SK-N-MC (cell line): ENCODE results near the gene APBA1.

Experiments
- DNase-seq: peaks from one replicate; pipeline ENCODE4 v3.0.0-alpha.2; 2011; ENCODE audit warnings: low read depth, low spot score
- H3K27ac ChIP-seq: fragments of 200-600 bp; sonication (generic); 2 replicates; pipeline ENCODE4 v1.5.1; 2016; ENCODE audit warnings: mixed run types
- H3K36me3 ChIP-seq: fragments of 200-600 bp; sonication (generic); 2 replicates; pipeline ENCODE4 v1.6.1; 2017; ENCODE audit warnings: antibody characterized with exemption, low read length, mixed read lengths; ENCODE audit not compliant: insufficient read depth
- H3K4me3 ChIP-seq: fragments of 200-600 bp; sonication (generic); 2 replicates; pipeline ENCODE4 v1.5.1; 2016
- H3K9ac ChIP-seq: fragments of 200-600 bp; sonication (generic); 2 replicates; pipeline ENCODE4 v1.8.0; 2017; ENCODE audit warnings: mixed run types, mixed read lengths; ENCODE audit not compliant: insufficient read length
- H3K9me3 ChIP-seq: fragments of 200-600 bp; sonication (generic); 2 replicates; pipeline ENCODE4 v1.6.1; 2017; ENCODE audit warnings: low read depth, mild to moderate bottlenecking, antibody characterized with exemption, low read length, moderate library complexity, mixed read lengths
- EZH2 ChIP-seq: fragments of 200-600 bp; sonication (generic); IDR thresholded peaks from one replicate; pipeline ENCODE4 v1.6.1; 2017; ENCODE audit warnings: antibody characterized with exemption
- FOXP2 ChIP-seq: optimal IDR thresholded peaks from 2 replicates; pipeline ENCODE3; 2011; ENCODE audit warnings: mild to moderate bottlenecking, moderate library complexity; ENCODE audit not compliant: insufficient read depth; ENCODE audit errors: extremely low read length, control extremely low read depth
- POLR2AphosphoS5 ChIP-seq: IDR thresholded peaks from 2 replicates; pipeline ENCODE4 v1.6.1; 2012; ENCODE audit warnings: mild to moderate bottlenecking, low read depth, low read length, borderline replicate concordance

APBA1 gene

GRCh38 chr9:69469136-69469535 lies 203.0 kb downstream of the APBA1 start:
- Histone ChIP-seq H3K4me3 (no peak overlapping the region), H3K9me3 (no peaks in the 10 kb centered on the region), H3K9ac (no peak overlapping the region), H3K27ac (no peak overlapping the region), H3K36me3 (no peaks in the 10 kb centered on the region)
- TF ChIP-seq FOXP2 (no peak), EZH2 (no peak), POLR2AphosphoS5 (no peak)
- no peak for DNase-seq

GRCh38 chr9:69468380-69468779 lies 203.8 kb downstream of the APBA1 start:
- Histone ChIP-seq H3K4me3 (no peak overlapping the region), H3K9ac (no peak overlapping the region), H3K27ac (no peak overlapping the region)

GRCh38 chr9:69466151-69466550 lies 206.0 kb downstream of the APBA1 start:
- Histone ChIP-seq H3K4me3 (no peak overlapping the region), H3K9me3 (no peaks in the 10 kb centered on the region), H3K9ac (no peak overlapping the region), H3K36me3 (no peaks in the 10 kb centered on the region), H3K27ac (no peak overlapping the region)
- no peak for DNase-seq
- TF ChIP-seq POLR2AphosphoS5, result no peak
- TF ChIP-seq EZH2, result no peak
- no peak for TF ChIP-seq FOXP2

More at GRCh38 chr9:69468380-69468779, 203.8 kb downstream of the APBA1 start:
- H3K36me3 ChIP-seq, result no peaks in the 10 kb centered on the region
- TF ChIP-seq POLR2AphosphoS5 (no peak), EZH2 (no peak), FOXP2 (no peak)
- no peak for DNase-seq
- no peaks in the 10 kb centered on the region for H3K9me3 ChIP-seq

- no peak for DNase-seq
- H3K4me3 ChIP-seq, result no peak overlapping the region
- H3K36me3 ChIP-seq, result no peaks in the 10 kb centered on the region
- no peak for TF ChIP-seq FOXP2
- no peak for TF ChIP-seq EZH2
- TF ChIP-seq POLR2AphosphoS5, result no peak
- no peak overlapping the region for H3K9ac ChIP-seq
- no peaks in the 10 kb centered on the region for H3K9me3 ChIP-seq
- no peak overlapping the region for H3K27ac ChIP-seq
Measured at GRCh38 chr9:69465473-69465872, 206.7 kb downstream of the APBA1 start.

- TF ChIP-seq POLR2AphosphoS5, result no peak
- no peak for TF ChIP-seq EZH2
- TF ChIP-seq FOXP2, result no peak
- no peak overlapping the region for H3K9ac ChIP-seq
- no peak overlapping the region for H3K27ac ChIP-seq
Measured at GRCh38 chr9:69463497-69464068, 208.6 kb downstream of the APBA1 start.

GRCh38 chr9:69462394-69462793 lies 209.8 kb downstream of the APBA1 start:
- no peaks in the 10 kb centered on the region for H3K36me3 ChIP-seq
- no peak for TF ChIP-seq POLR2AphosphoS5
- TF ChIP-seq EZH2, result no peak
- no peak for TF ChIP-seq FOXP2
- H3K9ac ChIP-seq, result no peak overlapping the region
- H3K27ac ChIP-seq, result no peak overlapping the region
- no peaks in the 10 kb centered on the region for H3K9me3 ChIP-seq
- H3K4me3 ChIP-seq, result no peak overlapping the region
- DNase-seq, result no peak

More at GRCh38 chr9:69463497-69464068, 208.6 kb downstream of the APBA1 start:
- Histone ChIP-seq H3K9me3 (no peaks in the 10 kb centered on the region), H3K36me3 (no peaks in the 10 kb centered on the region), H3K4me3 (no peak overlapping the region)
- DNase-seq, result no peak

- TF ChIP-seq FOXP2, result no peak
- no peak for TF ChIP-seq EZH2
- TF ChIP-seq POLR2AphosphoS5, result no peak
- Histone ChIP-seq H3K27ac (no peak overlapping the region), H3K9me3 (no peaks in the 10 kb centered on the region), H3K4me3 (no peak overlapping the region), H3K36me3 (no peaks in the 10 kb centered on the region), H3K9ac (no peak overlapping the region)
- no peak for DNase-seq
Measured at GRCh38 chr9:69461103-69461887, 210.9 kb downstream of the APBA1 start.

- Histone ChIP-seq H3K36me3 (no peaks in the 10 kb centered on the region), H3K9me3 (no peaks in the 10 kb centered on the region), H3K27ac (no peak overlapping the region), H3K9ac (no peak overlapping the region), H3K4me3 (no peak overlapping the region)
- TF ChIP-seq FOXP2 (no peak), POLR2AphosphoS5 (no peak), EZH2 (no peak)
- no peak for DNase-seq
Measured at GRCh38 chr9:69460012-69460411, 212.2 kb downstream of the APBA1 start.

- Histone ChIP-seq H3K36me3 (no peaks in the 10 kb centered on the region), H3K4me3 (no peak overlapping the region), H3K9me3 (no peaks in the 10 kb centered on the region), H3K9ac (no peak overlapping the region), H3K27ac (no peak overlapping the region)
- DNase-seq, result no peak
- no peak for TF ChIP-seq EZH2
- TF ChIP-seq POLR2AphosphoS5, result no peak
- no peak for TF ChIP-seq FOXP2
Measured at GRCh38 chr9:69458176-69458575, 214.0 kb downstream of the APBA1 start.
